T-helper 2 cell treated with Interferon-gamma antibody and Interleukin-4, amounts not matched to agents 100 ng/mL and 5 ng/mL, for 36 hours (primary cell): ENCODE results near the gene FYN. TPM values are rescaled to one million over a fixed set of nuclear protein-coding genes. Genes with fewer than 3 reads are reported as not detected.

Experiments
- intact Hi-C: fragments of 100-400 bp; cut with micrococcal nuclease; formaldehyde crosslinking; loops from one replicate; pipeline ENCODE4 v1.15.1; 2023
- total RNA-seq: library from RNA; stranded (reverse); gene quantifications from 2 replicates; pipeline ENCODE4 v1.2.3, GENCODE V29; 2022

Gene FYN
- total RNA-seq, 1 donor from 2014 or later: 125 TPM

DNA sequence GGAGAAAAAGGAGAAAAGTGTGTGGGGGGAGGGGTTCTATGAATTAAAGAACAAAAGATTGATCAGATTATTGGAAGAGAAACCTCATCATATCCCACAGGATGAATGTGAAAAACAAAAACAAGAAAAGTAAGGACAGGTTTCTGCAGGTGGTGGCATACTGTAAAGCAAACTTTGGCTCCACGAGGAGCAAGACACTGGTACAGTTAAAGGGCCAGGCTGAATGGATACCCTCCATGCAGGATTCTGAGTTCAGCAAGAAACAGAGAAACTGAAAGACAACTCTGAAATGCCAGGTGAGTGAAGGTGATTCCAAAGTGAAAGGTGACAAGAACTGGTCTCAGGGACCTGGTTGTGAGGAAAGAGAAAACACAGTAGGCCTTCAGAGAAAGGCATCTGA, 37.4 kb downstream of the FYN start:
- intact Hi-C loops: loop anchor here (2.0 to 5.0 kb wide), 2 partner anchors 75 to 191 kb away; no protein-coding TSS in a partner anchor

DNA sequence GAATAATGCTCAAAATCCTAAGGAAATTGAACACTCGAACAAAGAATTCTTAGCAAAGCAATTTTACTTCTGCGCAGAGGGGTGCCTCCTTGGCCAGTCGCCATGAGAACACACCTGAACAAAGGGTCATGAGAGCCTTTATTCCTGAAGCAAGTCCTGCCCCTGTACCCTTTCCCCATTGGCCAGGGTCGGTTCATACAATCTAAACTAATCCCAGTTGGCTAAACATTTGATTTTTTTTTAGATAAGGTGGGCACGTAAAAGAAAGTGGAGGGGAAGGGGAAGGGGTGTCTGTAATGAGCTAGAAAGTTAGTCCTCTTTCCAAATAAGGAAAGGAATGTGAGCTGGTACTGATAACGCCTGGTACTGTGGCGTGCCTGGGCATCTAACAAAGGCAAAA, 37.9 kb downstream of the FYN start:
- intact Hi-C loops: loop anchor here (5.0 kb wide), 1 partner anchor 192 kb away; no protein-coding TSS in a partner anchor

DNA sequence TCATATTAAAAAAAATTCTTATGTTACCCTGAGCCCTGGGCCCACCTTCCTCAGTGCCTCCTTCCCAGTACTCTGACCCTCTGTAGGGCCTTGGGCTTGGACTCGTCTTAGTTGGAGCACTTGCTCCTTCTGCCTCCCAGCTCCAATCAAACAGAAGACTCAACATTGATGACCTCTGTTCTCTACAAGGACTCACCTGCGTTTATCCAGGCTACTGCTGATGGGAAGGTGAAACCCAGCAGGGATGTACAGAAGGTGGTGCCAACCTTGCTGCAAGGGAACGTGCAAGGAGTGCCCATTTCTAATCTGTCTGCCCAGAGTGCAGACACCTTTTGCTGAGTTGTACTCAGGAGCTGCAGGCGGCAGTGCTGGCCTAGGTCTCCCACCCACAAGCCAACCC, 38.9 kb downstream of the FYN start:
- intact Hi-C loops: no loop called here

DNA sequence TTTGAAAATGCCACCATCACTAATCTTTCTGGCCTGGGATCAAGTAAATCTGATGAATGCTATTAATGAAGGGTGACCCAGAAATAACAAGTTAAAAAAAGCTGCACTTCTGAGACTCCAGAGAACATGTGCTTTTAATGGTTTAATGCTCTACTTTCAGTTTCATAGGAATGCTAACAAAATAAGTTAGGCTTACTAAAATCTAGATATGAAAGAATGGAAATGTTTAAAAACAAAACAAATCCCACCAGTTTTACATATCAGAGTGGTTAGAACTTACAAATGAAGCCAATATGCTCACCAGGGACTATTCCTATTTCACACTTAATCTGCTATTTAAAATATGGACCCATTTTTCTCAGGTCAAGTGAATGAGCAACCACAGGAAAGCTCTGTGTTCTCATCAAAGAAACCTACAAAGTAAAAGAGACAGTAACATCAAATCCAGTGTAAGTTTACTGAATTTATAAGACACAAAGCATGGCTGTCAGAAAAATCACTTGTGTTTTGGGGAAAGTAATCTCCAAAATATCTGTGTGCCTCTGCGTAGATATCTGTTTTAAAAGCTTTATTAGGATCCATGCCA, 40.3 kb downstream of the FYN start:
- intact Hi-C loops: loop anchor here (1.0 kb wide), 1 partner anchor 9 kb away; no protein-coding TSS in a partner anchor

DNA sequence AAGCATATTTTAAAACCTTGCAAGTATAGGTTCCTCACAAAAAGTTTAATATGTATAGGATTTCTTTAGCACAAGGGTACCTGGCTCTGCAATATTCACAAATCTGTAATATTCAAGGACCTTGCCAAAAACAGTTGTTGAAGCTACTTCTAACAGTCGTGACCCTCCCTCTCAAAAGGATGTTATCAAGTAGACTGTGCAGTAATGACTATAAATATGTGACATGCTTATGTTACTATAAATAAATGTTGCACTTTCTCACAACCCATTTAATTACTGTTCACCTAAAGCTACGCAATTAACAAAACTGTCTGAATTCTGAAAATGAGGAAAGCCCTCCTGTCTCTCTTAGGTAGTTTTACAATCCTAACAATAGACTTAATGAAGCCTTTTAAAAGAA, 41.8 kb downstream of the FYN start:
- intact Hi-C loops: no loop called here

DNA sequence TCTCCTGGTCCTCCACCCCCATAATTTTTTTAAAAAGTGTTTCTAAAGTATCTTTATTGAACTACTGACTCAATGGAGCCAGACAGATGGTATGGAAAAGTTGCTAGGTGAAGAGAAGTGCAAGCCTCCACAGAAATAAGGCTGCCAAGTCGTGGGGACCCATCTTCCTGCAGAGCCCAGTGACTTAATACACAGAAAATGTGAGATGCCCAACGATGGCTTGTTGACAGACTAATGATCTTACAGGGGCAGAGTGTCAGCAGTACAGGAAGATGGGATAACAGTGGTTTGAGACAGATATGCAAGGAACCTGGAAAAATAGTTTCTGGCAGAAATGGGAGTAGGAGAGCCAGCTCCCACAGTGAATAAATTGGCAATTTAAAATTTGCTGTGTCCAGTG, 43.3 kb downstream of the FYN start:
- intact Hi-C loops: no loop called here

DNA sequence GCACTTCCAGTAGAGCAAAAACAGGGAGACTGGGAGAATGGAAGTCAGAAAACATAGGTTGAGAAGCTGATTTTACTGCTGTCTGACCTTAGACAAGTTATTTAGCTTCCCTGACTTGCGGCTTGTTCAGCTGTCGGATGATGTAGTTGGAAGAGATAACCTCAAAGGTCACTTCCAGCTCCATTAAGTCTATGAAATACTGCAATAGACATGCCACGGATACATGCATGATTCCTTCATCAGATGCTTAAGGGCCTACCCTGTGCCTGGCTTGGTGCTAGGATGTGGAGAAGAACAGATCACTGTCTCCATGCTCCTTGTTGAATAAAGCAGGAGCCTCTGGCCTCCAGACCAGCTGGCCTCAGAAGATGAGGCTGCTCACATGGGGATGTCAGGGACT, 43.7 kb downstream of the FYN start:
- intact Hi-C loops: no loop called here

DNA sequence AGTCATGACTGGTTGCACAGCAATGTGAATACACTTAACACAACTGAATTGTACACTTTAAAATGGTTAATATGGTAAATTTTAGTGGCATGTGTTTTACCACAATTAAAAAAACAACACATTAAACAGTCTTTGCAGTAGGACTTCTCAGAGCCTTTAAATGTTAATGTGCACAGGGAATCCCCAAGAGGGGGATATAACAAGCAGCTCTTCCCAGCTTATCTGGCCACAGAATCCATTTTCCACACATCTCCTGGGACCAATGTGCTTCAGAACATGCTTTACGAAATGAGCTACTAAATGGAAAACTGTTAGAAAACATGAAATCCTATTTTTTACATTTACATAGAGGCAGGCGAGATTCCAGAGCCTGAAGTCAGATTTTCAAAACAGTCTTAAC, 44.4 kb downstream of the FYN start:
- intact Hi-C loops: no loop called here

DNA sequence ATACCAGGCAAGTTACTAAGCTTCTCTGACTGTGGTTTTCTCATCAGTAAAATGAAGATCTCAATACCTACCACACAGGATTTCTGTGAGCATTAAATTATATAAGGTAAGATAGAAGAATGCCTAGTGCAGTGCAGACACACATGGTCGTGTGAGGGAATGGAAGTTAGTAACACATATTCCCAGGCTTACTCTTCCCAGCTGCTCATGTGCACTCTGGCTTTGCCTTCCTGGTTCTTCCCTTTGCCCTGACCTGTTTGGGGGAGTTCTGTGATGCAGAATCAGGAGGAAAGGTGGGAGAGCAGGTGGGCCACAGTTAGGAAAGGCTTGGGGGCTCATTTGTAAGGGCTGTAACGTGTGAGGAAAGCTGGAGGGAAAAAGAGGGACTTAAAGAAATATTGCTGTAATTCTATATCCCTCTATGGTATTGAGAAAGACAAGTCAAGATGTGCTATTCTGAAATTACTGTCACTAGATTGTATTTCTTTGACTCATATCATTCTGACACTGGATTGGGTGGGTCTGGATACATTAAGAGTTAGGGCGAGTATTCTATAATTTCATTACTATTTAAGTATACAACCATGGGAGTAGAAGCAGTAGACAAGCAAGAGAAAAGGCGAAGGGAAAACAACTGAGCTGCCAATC, 47.7 kb downstream of the FYN start:
- intact Hi-C loops: loop anchor here (2.0 kb wide), 1 partner anchor 13 kb away; no protein-coding TSS in a partner anchor

DNA sequence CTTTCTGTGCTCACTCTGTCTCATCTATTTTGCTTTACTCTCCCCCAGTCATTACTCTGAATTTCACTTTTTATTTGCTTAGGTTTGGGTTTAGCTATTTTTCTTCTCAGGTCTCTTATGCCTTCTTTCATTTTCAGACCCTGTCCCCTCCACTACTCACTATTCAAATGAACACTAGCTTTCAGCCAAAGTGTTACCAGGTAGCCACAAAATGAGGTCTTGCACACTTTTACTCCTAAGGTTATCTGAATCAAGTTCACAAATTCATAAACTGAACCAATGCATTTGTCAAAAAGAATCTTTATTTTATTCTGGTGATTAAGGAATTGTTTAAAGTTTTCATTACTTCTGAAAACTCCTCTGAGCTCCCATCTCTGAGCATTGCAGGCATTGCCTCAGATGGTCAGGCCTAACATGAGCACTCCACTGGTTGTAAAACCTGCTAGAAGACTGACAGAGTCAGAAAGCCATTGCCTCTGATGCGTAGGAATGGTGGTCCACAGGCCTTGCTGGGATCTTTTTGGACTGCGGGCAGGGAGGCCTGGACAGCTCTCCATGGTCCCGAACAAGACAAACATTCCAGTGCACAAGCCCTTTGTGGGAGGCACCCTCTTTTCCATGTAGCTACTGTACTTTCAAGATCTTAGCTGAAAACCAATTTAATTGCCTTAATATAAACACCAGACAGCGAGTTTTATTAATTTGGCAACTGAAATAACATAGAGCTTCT, 48.5 kb downstream of the FYN start:
- intact Hi-C loops: loop anchor here (1.0 to 2.0 kb wide), 2 partner anchors 8 to 14 kb away; no protein-coding TSS in a partner anchor

DNA sequence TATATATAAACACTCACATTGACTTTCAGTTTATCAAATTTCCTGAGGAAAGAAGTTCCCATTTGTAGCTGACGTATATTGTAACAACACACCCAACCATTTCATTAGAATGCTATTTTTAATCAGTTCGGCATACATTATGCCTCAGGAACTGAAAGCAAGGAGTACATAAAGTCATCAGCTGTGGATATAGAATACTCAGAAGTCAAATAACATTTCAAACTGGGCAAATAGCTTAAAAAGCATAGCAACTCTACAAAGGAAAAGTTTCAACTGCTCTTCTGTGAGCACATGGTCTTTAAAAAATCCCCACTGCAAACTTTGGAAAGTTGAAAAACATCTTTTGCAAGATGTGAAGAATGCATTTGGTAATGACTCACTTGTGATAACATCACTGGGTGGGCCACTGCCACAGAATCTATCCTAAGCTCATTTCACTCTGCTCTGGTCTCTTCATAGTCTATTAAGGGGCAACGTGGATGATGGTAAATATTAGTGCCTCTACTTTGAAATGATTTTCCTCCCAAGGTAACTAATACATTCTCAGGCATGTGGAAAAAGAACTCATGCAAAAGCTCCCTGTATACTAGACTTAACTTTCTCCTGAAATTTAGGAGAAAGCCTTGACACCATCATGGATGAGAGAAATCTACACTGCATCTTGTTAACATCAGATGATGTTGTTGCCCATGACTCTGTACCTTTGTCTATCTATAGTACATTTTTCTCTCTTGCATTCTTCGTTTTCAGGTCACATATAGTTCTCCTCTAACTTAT, 49.2 kb downstream of the FYN start:
- intact Hi-C loops: loop anchor here (1.0 to 2.0 kb wide), 2 partner anchors 8 to 15 kb away; no protein-coding TSS in a partner anchor

DNA sequence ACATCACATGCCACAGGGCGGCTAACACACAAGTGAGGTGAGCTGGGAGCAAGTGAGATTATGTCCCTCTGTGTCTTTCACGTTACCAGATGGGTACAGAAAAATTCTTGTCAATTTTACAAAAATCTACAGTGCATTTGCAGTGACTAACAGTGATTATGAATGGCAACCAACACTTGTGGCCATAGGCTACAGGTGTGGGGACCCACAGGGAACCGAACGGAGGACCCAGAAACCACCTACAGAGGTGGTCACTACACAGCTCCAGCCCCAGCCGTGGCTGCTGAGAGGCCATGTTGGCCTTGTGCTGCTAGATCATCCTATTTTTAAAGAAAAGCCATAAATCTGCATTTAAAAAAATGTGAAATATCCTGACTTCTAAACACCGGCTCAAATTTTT, 50.2 kb downstream of the FYN start:
- intact Hi-C loops: no loop called here

DNA sequence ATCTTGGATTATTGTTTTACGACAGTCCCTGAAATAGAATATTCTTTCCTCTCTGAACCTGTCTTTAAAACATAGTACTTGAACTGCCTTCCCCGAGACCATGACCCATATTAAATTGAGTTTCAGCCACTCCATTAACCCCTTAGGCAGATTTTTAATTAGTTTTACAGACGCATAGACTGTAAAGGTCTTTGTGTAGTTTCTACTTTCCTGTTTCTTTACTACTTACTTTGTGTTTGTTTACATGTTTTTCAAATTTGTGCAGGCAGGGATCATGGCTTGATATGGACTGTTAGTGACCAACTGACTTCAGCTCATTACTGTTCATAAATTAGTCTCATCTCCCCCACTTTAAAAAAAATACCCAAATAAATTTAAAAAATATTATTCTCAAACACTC, 53.8 kb downstream of the FYN start:
- intact Hi-C loops: no loop called here

DNA sequence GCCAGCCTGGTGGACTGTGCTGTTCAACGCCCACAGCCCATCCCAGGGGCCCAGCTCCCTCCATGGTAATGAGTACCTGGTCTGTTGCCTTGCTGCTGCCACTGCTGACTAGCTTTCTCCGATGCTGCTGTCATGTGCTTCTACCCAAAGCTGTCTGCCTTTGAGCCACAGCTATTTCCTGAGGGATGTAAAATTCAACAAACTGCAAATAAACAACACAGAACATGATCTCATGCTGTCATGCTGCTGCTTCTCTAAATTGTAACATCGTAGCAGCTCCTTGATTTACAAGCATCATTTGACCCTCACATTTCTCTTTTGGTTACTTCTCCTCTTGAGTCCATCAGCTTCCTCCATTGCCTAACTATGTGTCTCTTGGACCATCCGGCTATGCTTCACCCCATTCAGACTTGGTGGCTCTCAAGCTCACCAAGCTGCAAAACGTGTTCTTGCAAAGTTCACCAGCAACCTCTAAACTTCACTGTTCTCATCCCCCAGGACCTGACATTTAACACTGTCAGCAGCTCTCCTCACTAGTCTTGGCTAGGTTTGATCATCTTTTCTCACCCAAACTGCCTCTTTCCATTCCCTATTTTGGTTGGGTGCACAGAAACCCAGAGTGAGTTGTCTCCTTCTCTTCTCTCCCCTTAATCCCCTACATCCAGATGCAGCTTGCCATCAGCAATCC, 54.6 kb downstream of the FYN start:
- intact Hi-C loops: no loop called here

DNA sequence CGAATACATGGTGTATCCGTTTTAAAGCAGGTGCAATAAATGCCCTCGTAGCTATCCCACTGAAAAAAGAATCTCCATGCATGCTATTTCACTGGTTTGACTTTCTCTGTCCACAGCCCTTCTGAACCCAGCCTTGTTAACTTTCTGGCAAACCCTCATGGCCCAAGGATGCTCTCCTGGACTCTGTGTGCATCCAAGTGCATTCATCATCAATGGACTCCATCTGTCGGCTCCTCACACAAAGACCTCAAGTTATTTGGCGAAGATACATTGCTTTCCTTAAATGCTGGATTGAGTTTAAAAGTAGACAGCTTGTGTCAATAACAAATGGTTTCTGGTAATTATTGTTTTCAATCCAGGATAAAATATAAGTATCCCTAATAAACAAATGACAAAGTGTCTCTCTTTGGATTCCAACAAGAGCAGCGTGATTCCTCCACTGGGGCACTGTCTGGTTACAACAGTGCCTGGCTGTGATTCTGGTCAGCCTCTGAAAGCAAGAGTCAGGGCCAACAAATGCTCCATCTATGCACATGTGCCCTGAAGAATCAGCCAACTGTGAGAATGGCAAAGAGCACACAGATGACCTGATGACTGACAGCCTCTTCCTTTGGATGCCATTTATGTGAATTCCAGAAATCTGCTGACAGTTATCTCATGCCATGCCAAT, 55.7 kb downstream of the FYN start:
- intact Hi-C loops: no loop called here

DNA sequence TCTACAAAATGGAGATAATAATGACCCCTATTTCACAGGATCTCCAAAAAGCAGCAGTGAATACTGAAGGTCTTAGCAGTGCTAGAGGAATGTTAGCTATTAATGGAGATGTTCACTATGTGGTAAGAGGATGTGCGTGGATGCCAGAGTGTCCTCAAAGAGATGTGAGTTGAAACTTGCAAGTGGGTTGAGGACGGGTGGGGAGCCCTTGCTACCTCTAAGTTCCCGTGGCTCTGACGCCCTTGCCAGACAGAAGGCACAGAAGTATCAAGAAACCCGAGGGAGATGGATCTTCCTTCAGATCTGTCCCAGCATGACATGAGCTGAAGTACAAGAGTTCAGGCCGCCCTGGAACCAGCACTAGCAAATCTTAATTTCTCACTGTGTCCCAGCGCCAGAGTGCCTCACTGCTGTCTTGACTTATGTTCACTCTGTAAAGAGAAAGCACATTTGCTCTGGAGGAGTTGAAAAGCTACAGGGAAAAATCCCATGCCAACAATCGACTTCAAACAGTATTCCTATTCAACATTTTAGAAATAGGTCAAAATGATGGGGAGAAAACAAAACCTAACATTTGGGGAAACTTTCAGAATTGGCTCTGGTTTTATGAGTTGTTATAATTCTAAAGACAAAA, 59.5 kb downstream of the FYN start:
- intact Hi-C loops: loop anchor here (1.0 kb wide), 1 partner anchor 8 kb away; no protein-coding TSS in a partner anchor

DNA sequence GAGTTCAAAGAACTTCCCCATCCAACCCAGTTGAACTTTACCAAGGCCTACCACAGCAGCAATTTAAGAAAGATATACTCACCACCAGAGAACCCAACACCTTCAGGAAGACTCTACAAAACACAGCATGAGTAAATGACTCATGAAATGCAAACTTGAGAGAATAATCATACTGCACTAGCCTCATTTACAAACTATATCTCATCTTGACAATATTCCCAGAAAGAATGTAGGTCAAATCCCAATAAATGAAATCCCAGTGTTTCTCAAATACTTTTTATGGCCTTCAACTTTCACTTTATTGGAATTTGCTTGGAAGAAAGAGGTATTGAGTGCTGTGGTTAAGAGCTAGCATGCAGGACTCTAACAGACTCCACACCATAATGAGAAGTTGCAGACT, 60.0 kb downstream of the FYN start:
- intact Hi-C loops: loop anchor here (1.0 kb wide), 1 partner anchor 8 kb away; no protein-coding TSS in a partner anchor

DNA sequence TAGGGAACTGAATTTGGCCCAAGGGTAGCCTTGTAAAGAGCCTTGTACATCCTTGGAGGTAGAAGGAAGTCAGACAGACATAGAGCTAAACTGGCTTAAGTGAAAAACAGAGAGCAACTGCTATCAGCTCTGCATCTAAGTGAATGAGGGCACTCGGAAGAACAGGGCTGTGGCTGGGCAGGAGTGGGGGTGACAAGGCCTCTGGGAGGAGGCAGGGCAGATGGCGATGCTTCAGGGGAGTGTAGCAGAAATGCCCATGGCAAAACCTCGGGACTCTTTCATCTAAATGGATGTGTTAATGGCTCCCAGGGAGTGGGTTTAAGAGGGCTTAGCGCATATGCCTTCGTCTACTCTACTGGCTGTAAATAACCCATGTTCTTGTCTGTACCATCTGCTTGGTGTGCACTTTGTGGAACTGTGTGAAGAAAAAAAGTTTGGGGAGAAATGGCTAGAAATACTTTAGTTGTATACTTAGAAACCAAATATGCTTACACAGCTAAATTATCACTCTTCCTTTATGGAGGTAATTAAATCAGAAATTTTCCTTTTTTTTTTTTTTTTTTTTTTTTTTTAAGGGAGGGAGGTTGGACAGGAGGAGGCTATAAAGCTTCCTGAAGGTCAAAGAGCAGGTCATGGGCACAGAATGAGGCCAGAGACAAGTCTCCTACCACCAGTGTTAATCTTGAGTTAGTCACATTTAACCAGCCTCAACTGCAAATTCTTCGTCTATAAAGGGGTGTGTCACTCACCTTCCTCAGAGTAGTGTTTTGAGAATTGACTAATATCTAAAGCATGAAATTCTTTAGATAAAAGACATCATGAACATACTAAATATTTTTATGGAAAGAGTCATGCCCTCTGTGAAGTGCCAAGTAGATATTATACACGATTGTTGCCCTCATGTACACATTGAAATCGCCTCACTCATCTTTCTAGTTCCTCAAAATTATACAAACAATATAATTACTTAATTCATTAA, 60.9 kb downstream of the FYN start:
- intact Hi-C loops: loop anchor here (1.0 kb wide), 1 partner anchor 7 kb away; no protein-coding TSS in a partner anchor
